HT-29 (cell line): Measurements from ENCODE around the gene OR1S2. TPM values are rescaled to one million over a fixed set of nuclear protein-coding genes. Genes with fewer than 3 reads are reported as not detected.

ENCODE experiments used
- total RNA-seq: library from RNA; depleted of rRNA; stranded (reverse); fragments of >200 nt; shearing (Covaris generic); gene quantifications from 2 replicates; pipeline ENCODE4 v1.2.3, GENCODE V29; 2014; rRNA removed

The OR1S2 gene
- total RNA-seq, 1 experiment from 2014 or later: not detected

Other genes starting within 250 kb of the OR1S2 start
- gene OR9Q1, start 180.3 kb downstream of the OR1S2 start, total RNA-seq: not detected in 2 replicates
- gene OR6Q1, start 173.2 kb downstream of the OR1S2 start, total RNA-seq: not detected in 2 replicates
- gene OR9I1, start 78.6 kb downstream of the OR1S2 start, total RNA-seq: not detected in 2 replicates
- not detected in 2 replicates for gene OR9Q2, start 15.1 kb downstream of the OR1S2 start, total RNA-seq
- gene OR1S1, start 8.6 kb upstream of the OR1S2 start, total RNA-seq: not detected in 2 replicates
- gene OR10Q1, start 24.8 kb upstream of the OR1S2 start, total RNA-seq: not detected in 2 replicates
- gene OR10W1, start 64.1 kb upstream of the OR1S2 start, total RNA-seq: not detected in 2 replicates
- not detected in 2 replicates for gene OR5B17, start 154.9 kb upstream of the OR1S2 start, total RNA-seq
- gene OR5B3, start 202.7 kb upstream of the OR1S2 start, total RNA-seq: not detected in 2 replicates
- not detected in 2 replicates for gene OR5B2, start 224.0 kb upstream of the OR1S2 start, total RNA-seq
- gene OR5B12, start 238.1 kb upstream of the OR1S2 start, total RNA-seq: not detected in 2 replicates